Activated naive CD8-positive, alpha-beta T cell treated with anti-CD3 and anti-CD28 coated beads, Interleukin-2, amount 10 ng/mL, durations not matched to agents 7 days and 5 days (primary cell): Measurements from ENCODE around the gene SEC24A. TPM values are rescaled to one million over a fixed set of nuclear protein-coding genes. Genes with fewer than 3 reads are reported as not detected.
"Not testable (repeated sequence)": the region's sequence is repeated elsewhere in the genome, so short reads cannot be mapped to it uniquely, and the experiment has no call there.

Experiments used
- ATAC-seq: fragments of 150-1000 bp; cut with Tn5 transposase; one replicate; pipeline ENCODE4 v1.10.0; 2021; ENCODE audit warnings: low read depth, moderate library complexity
- POLR2A ChIA-PET: fragments of 350-600 bp; sonication (Branson Sonifier 250); formaldehyde crosslinking; loops from one replicate; lab custom pipeline; 2021; ENCODE audit warnings: antibody characterized with exemption; lab: Charles Lee
- DNase-seq: peaks from one replicate; pipeline ENCODE4 v3.0.0; 2021
- H3K27ac Mint-ChIP-seq: one replicate; pipeline ENCODE4 v1.8.0; 2022; ENCODE audit warnings: mild to moderate bottlenecking, mixed read lengths
- H3K27me3 Mint-ChIP-seq: one replicate; pipeline ENCODE4 v1.8.0; 2022; ENCODE audit warnings: mild to moderate bottlenecking, moderate library complexity, mixed read lengths
- H3K36me3 Mint-ChIP-seq: one replicate; pipeline ENCODE4 v1.8.0; 2021; ENCODE audit warnings: mild to moderate bottlenecking, mixed read lengths
- H3K4me1 Mint-ChIP-seq: one replicate; pipeline ENCODE4 v1.8.0; 2021; ENCODE audit warnings: mixed read lengths
- H3K4me3 Mint-ChIP-seq: one replicate; pipeline ENCODE4 v1.8.0; 2022; ENCODE audit warnings: mild to moderate bottlenecking, moderate library complexity, mixed read lengths
- H3K9me3 Mint-ChIP-seq: one replicate; pipeline ENCODE4 v1.8.0; 2021; ENCODE audit warnings: mixed read lengths
- total RNA-seq, 2 experiments: library from RNA; stranded (reverse); gene quantifications; one replicate each; pipeline ENCODE4 v1.2.3, GENCODE V29; 2021

SEC24A gene
- total RNA-seq, 2 experiments from 2014 or later: 20.5 to 20.6 TPM

DNA sequence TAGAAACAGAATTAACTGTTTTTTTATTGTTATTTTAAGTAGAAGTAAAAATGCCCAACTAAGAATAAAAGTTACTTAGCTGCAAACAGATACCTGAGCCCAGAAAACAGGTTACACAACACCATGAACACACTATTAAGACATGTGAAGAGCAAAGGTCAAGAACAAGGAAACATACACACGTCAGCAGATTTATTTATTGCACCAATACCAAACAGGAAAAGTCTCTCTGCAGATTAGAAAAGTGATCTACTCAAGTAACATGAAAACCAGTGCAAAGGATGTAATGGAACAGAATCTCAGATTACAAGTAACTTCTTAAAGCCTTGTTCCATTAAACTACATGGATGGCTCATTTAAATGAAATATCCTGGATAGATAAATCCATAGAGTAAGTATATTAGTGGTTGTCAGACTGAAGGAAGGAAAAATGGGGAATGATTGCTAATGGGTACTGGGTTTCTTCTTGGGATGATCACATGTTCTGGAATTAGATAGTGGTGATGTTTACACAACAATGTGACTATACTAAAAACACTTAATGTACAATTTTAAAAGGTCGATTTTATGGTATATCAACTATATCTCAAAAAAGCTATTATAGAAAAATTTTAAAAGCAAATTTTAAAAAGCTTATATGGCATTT, 22.1 kb upstream of the SEC24A start:
- POLR2A ChIA-PET: no interaction called here
- Mint-ChIP-seq H3K9me3 (no peaks in the 10 kb centered on the region), H3K27me3 (no peaks in the 10 kb centered on the region), H3K4me3 (no peak overlapping the region), H3K27ac (no peak overlapping the region), H3K36me3 (peaks cover 15% of the 10 kb centered on the region), H3K4me1 (peaks cover 18% of the 10 kb centered on the region)
- DNase-seq: no peak
- ATAC-seq: no peak

DNA sequence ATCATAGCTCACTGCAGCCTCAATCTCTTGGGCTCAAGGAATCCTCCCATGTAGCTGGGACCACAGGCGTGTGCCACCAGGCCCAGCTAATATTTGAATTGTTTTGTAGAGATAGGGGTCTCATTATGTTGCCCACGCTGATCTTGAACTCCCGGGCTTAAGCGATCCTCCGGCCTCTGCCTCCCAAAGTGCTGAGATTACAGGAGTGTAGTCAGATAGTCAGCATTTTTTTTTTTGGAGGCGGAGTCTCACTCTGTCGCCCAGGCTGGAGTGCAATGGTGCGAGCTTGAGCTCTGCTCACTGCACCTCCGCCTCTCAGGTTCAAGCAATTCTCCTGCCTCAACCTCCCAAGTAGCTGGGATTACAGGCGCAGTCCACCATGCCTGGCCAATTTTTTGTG, 14.4 kb upstream of the SEC24A start:
- POLR2A ChIA-PET: interaction anchor here (0.6 to 1.4 kb wide), 4 partner anchors 14 to 630 kb away, joined by 3 to 4 read pairs (median 3); partner anchors contain the start of genes CAMLG and UBE2B
- H3K27me3 Mint-ChIP-seq: no peaks in the 10 kb centered on the region
- peaks cover 9% of the 10 kb centered on the region for H3K4me1 Mint-ChIP-seq
- no peak for ATAC-seq
- no peaks in the 10 kb centered on the region for H3K9me3 Mint-ChIP-seq
- H3K4me3 Mint-ChIP-seq: no peak overlapping the region
- H3K36me3 Mint-ChIP-seq: peaks cover 2% of the 10 kb centered on the region
- no peak for DNase-seq
- H3K27ac Mint-ChIP-seq: no peak overlapping the region

DNA sequence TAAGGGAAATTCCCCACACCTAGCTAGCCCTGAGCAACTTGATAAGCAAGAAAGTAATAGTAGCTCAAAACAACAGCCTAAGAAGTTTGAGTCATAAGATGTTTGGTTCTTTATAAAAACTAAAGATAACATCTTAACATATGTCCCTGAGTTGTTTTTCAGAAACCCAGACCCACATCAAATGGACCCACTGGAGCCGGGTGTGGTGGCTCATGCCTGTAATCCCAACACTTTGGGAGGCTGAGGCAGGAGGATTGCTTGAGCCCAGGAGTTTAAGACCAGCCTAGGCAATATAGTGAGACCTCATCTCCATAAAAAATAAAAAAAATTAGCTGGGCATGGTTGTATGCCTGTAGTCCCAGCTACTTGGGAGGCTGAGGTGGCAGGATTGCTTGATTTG, 13.2 kb upstream of the SEC24A start:
- not testable (repeated sequence) for H3K27me3 Mint-ChIP-seq, ATAC-seq, H3K9me3 Mint-ChIP-seq, DNase-seq, H3K36me3 Mint-ChIP-seq, H3K4me3 Mint-ChIP-seq, H3K27ac Mint-ChIP-seq
- POLR2A ChIA-PET: interaction anchor here (1.4 to 2.3 kb wide), 2 partner anchors 13 to 103 kb away, joined by 4 to 10 read pairs; partner anchors contain the start of genes CAMLG and SEC24A
- peaks cover 12% of the 10 kb centered on the region for H3K4me1 Mint-ChIP-seq

DNA sequence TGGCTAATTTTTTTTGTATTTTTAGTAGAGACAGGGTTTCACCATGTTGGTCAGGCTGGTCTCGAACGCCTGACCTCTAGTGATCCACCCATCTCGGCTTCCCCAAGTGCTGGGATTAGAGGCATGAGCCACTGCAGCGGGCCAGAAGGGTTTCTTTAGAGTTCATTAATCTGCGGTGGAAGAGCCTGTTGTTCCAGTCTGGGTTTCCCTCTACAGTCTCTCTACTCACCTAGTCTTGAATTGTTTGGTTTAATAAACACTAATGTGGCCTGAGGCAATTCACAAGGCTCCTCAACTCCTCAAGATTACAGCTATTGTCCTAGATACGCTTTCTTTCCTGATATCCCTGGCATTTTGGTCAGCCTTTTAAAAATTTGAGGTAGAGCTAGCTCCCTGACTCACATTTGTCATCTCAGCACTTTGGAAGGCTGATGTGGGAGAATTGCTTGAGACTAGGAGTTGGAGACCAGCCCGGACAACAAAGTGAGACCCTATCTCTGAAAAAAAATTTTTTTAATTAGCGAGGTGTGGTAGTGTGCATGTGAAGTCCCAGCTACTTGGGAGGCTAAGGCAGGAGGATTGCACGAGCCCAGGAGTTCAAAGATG, 11.4 kb upstream of the SEC24A start:
- DNase-seq: no peak
- Mint-ChIP-seq H3K4me3 (no peak overlapping the region), H3K27me3 (no peaks in the 10 kb centered on the region), H3K36me3 (no peaks in the 10 kb centered on the region), H3K9me3 (no peaks in the 10 kb centered on the region), H3K27ac (no peak overlapping the region), H3K4me1 (peaks cover 2% of the 10 kb centered on the region)
- ATAC-seq: no peak
- POLR2A ChIA-PET: no interaction called here

DNA sequence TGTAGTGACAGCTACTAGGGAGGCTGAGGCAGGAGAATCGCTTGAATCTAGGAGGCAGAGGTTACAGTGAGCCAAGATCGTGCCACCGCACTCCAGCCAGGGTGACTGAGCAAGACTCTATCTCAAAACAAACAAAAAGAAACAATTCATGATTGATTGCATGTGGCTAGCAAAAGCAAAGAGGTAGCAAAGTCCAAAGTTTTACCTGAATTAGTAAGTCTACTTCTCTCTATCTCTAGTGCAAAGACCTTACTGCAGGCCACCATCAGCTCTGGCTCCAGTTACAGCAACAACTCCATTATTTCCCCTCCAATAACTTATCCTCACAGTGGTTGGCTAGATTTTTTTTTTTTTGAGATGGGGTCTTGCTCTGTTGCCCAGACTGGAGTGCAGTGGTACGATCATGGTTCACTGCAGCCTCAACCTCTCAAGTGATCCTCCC, 9.8 kb upstream of the SEC24A start:
- no peak for ATAC-seq
- Mint-ChIP-seq H3K9me3 (no peaks in the 10 kb centered on the region), H3K27ac (no peak overlapping the region), H3K4me3 (no peak overlapping the region), H3K27me3 (no peaks in the 10 kb centered on the region), H3K4me1 (peaks cover 2% of the 10 kb centered on the region), H3K36me3 (no peaks in the 10 kb centered on the region)
- POLR2A ChIA-PET: no interaction called here
- no peak for DNase-seq

DNA sequence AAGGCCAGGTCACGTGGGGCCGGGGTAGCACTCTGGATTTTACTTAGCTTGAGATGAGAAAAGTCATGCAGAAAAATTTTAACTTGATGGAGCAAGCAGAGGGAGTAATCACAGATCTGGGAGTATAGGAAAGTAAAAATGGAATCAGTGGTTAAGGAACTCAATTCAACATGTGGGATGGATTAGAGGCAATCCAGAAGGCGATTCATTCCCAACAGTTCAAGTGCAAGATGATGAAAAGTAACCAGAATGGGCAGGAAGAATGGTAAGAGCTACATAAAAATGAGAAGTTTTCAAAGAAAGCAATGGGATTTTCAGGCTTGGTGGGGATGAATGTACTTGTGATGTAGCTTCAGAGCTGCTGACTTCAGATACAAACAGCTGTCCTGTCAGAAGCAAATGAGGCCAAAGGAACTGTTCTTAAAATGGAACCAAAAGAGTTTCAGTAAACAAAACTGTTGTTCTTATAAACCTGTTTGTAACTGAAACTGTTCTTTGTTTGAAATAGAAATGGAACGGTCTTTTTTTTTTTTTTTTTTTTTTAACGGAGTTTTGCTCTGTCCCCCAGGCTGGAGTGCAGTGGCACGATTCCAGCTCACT, 5.6 kb upstream of the SEC24A start:
- POLR2A ChIA-PET: interaction anchor here (2.9 kb wide), 1 partner anchor 11 kb away, joined by 11 read pairs; the partner anchor contains the start of gene SAR1B
- H3K4me3 Mint-ChIP-seq: no peak overlapping the region

DNA sequence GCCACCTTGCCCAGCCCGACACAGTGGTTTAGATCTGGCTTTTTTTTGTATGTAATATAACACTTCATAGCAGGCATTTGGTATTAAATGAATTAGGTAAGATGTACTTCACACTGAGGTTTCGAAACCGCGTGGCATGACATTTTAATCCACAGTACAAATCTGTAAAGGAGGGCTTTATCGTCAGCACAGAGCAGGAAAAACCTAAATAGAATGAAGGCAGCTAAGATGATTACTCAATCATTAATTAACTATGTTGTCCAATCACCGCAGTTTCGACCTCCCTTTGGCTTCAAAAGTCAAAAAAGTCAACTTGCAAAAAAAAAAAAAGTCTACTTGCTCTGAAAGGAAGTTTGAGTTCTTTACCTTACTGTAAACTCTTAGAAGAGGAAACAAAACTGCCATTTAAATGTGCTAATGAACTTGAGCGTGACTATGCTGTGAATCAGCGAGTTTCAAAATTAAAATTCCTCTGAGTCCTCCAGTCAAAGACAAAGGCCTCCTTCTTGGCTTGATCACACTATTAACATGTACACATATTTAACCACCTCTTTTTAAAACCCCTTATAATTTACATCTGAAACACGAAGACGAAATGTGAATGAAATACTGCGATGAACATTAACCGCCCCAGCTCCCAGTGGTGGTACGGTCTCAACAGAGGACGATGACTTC, 698 bp upstream of the SEC24A start:
- ATAC-seq (peak; percentile 29), DNase-seq (no peak)
- Mint-ChIP-seq H3K4me1 (peaks cover 16% of the 10 kb centered on the region), H3K27ac (peak overlapping the region; percentile 96), H3K36me3 (peaks cover 2% of the 10 kb centered on the region), H3K4me3 (peak overlapping the region; percentile 99), H3K27me3 (no peaks in the 10 kb centered on the region), H3K9me3 (no peaks in the 10 kb centered on the region)
- POLR2A ChIA-PET: interaction anchor here (0.5 to 2.3 kb wide), 7 partner anchors 12 to 277 kb away, joined by 3 to 13 read pairs (median 4); partner anchors contain the start of gene CAMLG

More for the DNA sequence above, 5.6 kb upstream of the SEC24A start:
- no peak for DNase-seq
- Mint-ChIP-seq H3K27me3 (no peaks in the 10 kb centered on the region), H3K36me3 (no peaks in the 10 kb centered on the region), H3K27ac (no peak overlapping the region), H3K4me1 (peaks cover 5% of the 10 kb centered on the region), H3K9me3 (no peaks in the 10 kb centered on the region)
- no peak for ATAC-seq

DNA sequence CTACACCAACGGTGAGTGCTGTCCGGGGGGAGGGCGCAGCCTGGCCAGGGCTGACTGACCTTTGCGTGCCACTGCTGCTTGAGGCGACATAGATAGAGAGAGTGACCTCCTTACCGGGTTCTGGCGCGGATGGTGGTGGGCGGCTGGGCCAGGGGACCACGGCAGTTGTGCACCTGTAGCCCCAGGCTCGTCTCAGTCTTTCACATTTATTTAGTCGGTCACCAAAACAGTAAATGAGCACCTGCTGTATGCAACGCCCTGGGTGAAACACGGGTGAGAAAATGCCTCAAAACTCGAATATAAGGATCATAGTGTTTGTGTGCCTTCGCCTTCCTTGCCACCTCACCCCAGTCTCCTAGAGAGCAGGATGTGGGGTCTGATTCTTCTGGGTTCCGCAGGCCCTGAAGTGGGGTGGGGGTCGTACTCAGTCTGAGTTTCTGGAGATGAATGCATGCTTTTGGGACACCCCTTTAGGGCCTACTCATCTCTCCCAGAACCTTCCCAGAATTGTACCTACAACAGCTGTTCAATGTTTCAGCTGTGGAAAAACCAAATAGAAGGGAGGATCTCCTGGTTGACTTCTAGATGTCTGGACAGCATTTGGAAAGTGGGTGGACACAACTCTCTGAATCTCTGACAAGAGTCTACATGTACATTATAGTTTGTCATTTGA, 714 bp downstream of the SEC24A start:
- peak overlapping the region; percentile 96 for H3K27ac Mint-ChIP-seq
- H3K9me3 Mint-ChIP-seq: no peaks in the 10 kb centered on the region
- POLR2A ChIA-PET: interaction anchor here (0.6 to 2.3 kb wide), 8 partner anchors 14 to 1864 kb away, joined by 3 to 13 read pairs (median 4); partner anchors contain the start of gene UBE2B
- ATAC-seq (peak; percentile 14), DNase-seq (no peak)
- H3K4me1 Mint-ChIP-seq: peaks cover 16% of the 10 kb centered on the region
- no peaks in the 10 kb centered on the region for H3K27me3 Mint-ChIP-seq
- H3K4me3 Mint-ChIP-seq: peak overlapping the region; percentile 99
- H3K36me3 Mint-ChIP-seq: peaks cover 4% of the 10 kb centered on the region

DNA sequence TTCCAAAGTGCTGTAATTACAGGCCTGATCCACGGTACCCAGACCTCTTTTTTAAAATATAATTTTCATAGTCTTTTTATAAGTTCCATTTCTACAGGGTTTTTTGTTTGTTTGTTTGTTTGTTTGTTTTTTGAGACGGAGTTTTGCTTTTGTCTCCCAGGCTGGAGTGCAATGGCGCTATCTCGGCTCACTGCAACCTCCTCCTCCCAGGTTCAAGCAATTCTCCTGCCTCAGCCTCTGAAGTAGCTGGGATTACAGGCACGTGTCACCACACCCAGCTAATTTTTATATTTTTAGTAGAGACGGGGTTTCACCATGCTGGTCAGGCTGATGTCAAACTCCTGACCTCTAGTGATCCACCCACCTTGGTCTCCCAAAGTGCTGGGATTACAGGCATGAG, 2.1 kb downstream of the SEC24A start:
- H3K9me3 Mint-ChIP-seq, H3K27ac Mint-ChIP-seq, ATAC-seq, H3K36me3 Mint-ChIP-seq, POLR2A ChIA-PET, H3K27me3 Mint-ChIP-seq, DNase-seq: not testable (repeated sequence)
- Mint-ChIP-seq H3K4me1 (peaks cover 17% of the 10 kb centered on the region), H3K4me3 (peak overlapping the region; percentile 47)

DNA sequence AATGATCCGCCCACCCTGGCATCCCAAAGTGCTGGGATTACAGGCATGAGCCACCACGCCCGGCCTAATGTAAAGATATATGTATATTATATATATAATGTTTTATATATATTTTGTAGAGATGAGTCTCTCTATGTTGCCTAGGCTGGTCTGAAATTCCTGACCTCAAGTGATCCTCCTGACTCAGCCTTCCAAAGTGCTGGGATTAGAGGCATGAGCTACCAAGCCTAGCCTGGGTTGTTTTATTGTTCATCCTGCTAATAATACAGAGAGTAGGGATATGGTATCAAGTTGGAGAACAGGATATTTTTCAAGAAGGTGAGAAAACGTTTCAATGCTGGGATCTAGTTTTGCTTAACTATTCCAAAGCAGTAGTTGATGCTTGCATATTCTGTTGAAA, 2.9 kb downstream of the SEC24A start:
- DNase-seq (no peak), ATAC-seq (no peak)
- peaks cover 14% of the 10 kb centered on the region for H3K36me3 Mint-ChIP-seq
- POLR2A ChIA-PET: interaction anchor here (0.7 kb wide), 1 partner anchor 64 kb away, joined by 3 read pairs; no protein-coding TSS in a partner anchor
- no peaks in the 10 kb centered on the region for H3K27me3 Mint-ChIP-seq
- H3K4me3 Mint-ChIP-seq: no peak overlapping the region
- no peaks in the 10 kb centered on the region for H3K9me3 Mint-ChIP-seq
- peaks cover 19% of the 10 kb centered on the region for H3K4me1 Mint-ChIP-seq
- H3K27ac Mint-ChIP-seq: no peak overlapping the region

DNA sequence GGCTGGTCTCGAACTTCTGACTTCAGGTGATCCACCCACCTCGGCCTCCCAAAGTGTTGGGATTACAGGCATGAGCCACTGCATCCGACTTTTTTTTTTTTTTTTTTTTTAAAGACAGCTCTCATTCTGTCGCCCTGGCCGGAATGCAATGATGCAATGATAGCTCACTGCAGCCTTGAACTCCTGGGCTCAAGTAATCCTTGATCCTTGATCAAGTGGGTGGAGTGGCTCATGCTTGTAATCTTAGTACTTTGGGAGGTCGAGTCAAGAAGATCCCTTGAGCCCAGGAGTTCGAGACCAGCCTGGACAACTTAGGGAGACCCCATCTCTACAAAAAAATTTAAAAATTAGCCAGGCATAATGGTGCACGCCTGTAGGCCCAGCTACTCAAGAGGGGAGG, 8.1 kb downstream of the SEC24A start:
- DNase-seq (no peak), ATAC-seq (no peak)
- Mint-ChIP-seq H3K4me3 (no peak overlapping the region), H3K27me3 (no peaks in the 10 kb centered on the region), H3K36me3 (peaks cover 24% of the 10 kb centered on the region), H3K27ac (no peak overlapping the region), H3K9me3 (no peaks in the 10 kb centered on the region), H3K4me1 (peaks cover 14% of the 10 kb centered on the region)
- POLR2A ChIA-PET: interaction anchor here (0.6 to 0.8 kb wide), 2 partner anchors 11 to 21 kb away, joined by 3 read pairs; no protein-coding TSS in a partner anchor

DNA sequence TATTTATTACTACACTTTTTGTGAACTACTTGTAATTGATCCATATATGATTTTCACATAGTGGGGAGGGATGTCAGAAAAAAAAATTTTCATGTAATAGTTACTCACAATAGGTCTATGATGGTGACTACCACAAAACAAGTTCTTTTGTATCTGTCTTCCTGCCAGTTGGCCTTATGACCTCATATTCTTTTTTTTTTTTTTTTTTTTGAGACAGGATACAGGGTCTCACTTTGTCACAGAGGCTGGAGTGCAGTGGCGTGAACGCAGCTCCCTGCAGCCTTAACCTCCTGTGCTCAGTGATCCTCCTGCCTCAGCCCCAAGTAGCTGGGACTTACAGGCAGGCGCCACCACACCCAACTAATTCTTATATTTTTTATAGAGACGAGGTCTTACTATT, 10.9 kb downstream of the SEC24A start:
- H3K27me3 Mint-ChIP-seq: no peaks in the 10 kb centered on the region
- H3K4me1 Mint-ChIP-seq: peaks cover 14% of the 10 kb centered on the region
- ATAC-seq (peak; percentile 63), DNase-seq (no peak)
- H3K9me3 Mint-ChIP-seq: no peaks in the 10 kb centered on the region
- H3K4me3 Mint-ChIP-seq: no peak overlapping the region
- POLR2A ChIA-PET: no interaction called here
- H3K36me3 Mint-ChIP-seq: peaks cover 23% of the 10 kb centered on the region
- H3K27ac Mint-ChIP-seq: no peak overlapping the region
